NCI-H2196 treated with DMSO at 0.1 percent for 48 hours (cell line): ENCODE data around the gene USP37.
"Not testable (repeated sequence)": the region's sequence is repeated elsewhere in the genome, so short reads cannot be mapped to it uniquely, and the experiment has no call there.

Experiments
- DNase-seq: peaks from one replicate; lab custom pipeline; 2025; ENCODE audit not compliant: unreplicated experiment; lab: John Stamatoyannopoulos, UW

The USP37 gene

GRCh38 chr2:218557941-218558340 is 10.2 kb downstream of the USP37 start:
- DNase-seq, result no peak

- DNase-seq, result no peak
Observed at GRCh38 chr2:218555527-218555926, 12.6 kb downstream of the USP37 start.

GRCh38 chr2:218554225-218554624 is 13.9 kb downstream of the USP37 start:
- not testable (repeated sequence) for DNase-seq

- no peak for DNase-seq
Observed at GRCh38 chr2:218547978-218548377, 20.2 kb downstream of the USP37 start.

DNA sequence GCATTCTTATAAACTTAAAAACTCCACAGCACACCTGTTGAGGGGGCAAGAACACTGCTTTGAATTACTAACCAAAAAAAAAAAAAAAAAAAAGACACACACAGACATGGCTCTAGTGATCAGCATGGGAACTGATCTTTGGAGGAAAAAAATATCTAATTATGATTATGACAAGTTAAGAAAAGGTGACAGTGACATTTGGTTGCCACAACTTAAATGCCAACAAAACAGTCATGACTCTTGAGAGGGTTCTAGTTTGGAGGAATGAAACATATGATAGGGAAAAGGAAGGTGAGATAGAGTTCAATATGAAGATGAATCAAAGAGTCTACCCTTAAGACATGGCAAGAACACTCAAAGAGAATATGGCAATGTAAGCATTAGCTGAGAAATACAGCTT is 20.6 kb downstream of the USP37 start:
- DNase-seq, result no peak

GRCh38 chr2:218546012-218546411 is 22.1 kb downstream of the USP37 start:
- no peak for DNase-seq

GRCh38 chr2:218540015-218540414 is 28.1 kb downstream of the USP37 start:
- no peak for DNase-seq

GRCh38 chr2:218536804-218537494 is 31.2 kb downstream of the USP37 start:
- DNase-seq, result no peak

DNA sequence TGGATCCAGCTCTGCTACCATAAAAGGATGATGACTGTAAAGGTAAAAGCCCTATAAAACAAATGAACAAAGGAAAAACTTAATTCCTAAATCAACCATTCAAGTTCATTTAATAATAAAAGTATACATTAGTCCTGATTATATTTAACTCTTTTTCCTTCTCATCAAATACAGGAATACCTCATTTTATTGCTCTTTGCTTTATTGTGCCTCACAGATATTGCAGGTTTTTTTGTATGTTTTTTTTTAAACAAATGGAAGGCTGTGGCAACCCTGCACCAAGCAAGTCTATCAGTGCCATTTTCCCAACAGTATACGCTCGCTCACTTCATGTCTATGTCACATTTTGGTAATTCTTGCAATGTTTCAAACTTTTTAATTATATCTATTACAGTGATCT is 38.2 kb downstream of the USP37 start:
- no peak for DNase-seq

GRCh38 chr2:218528409-218528808 is 39.7 kb downstream of the USP37 start:
- DNase-seq, result not testable (repeated sequence)

GRCh38 chr2:218523651-218524050 is 44.5 kb downstream of the USP37 start:
- DNase-seq, result no peak

- no peak for DNase-seq
Observed at GRCh38 chr2:218518876-218519275, 49.3 kb downstream of the USP37 start.

DNA sequence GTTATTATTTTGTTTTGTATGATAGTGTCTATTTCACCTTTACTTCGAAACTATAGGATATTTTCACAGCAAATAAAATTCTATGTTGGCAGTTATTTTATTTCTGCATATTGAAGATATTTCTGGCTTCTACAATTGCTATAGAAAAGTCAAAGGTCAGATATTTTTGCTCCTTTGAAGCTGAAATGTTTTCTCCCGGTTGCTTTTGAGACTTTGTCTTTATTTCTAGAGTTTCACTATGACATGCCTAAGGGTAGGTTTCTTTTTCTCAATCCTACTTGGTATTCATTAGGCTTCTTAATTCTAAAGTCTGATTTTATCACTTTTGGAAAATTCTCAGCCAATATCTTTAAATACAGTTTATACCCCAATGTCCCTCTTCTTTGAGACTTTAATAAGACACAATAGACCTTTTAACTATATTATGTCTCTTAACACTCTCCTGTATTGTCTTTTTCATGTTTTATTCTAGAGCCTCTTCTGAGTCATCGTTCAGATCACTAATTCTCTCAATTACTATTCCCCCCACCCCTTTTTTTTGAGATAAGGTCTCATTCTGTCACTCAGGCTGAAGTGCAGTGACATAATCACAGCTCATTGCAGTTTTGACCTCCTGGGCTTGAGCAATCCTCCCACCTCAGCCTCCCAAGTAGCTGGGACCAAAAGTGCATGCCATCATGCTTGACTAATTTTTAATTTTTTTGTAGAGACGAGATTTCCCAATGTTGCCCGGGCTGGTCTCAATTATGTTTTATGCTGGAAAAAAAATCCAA is 50.5 kb downstream of the USP37 start:
- DNase-seq, result no peak

DNA sequence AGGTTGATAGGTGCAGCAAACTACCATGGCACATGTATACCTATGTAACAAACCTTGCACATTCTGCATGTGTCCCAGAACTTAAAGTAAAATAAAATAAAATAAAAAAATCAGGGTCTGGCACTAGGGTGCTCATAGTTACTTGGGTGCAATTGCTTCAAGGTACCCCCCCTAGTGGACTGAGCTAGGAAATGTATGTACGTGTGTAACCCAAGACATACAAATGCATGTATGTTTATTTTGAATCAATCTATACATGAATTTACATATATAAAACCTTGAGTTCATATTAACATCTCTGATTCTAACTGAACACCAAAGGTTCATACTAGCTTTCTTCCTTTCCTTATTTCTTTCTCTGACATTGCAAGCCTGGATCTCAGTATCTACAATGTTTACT is 51.5 kb downstream of the USP37 start:
- no peak for DNase-seq

- DNase-seq, result no peak
Observed at GRCh38 chr2:218513676-218514075, 54.5 kb downstream of the USP37 start.

DNA sequence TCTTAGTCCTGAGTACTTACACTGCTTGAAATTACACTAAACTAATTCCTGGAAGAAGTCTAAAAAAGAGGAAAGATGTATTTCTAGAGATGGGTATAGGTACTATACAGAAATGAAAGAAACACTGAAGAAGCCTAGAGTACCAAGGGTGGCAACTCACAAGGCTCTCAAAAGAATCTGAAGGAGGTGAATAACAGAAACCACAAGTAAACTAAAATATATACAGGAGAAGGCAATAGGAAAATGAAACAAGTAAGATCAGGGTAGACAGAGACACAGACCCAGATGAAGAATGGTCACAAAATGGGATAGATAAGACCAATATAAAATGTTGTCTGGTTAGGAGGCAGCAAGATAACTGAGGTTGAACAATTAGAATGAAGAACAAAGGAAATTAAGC is 59.9 kb downstream of the USP37 start:
- no peak for DNase-seq

- no peak for DNase-seq
Observed at GRCh38 chr2:218505754-218506371, 62.3 kb downstream of the USP37 start.

- no peak for DNase-seq
Observed at GRCh38 chr2:218501665-218502064, 66.5 kb downstream of the USP37 start.

DNA sequence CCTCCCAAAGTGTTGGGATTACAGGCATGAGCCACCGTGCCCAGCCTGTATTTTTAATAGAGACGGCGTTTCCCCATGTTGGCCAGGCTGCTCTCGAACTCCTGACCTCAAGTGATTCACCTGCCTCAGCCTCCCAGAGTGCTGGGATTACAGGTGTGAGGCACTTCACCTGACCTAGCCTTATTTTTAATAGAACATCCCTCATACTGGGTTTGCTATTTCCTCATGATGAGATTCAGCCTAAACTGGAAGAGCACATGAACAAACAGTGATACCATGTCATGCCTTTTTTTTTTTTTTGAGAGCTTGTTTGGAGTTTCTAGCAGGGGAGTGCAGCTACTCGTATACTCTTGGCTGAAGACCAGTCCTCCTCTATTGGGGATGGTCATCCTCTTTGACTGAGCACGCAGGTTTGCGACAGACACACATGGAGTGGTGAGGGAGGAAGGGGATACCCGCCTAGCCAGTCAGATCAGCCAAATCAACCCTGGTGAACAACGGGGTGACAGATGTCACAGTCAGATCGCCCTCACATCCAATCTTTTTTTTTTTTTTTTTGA is 67.6 kb downstream of the USP37 start:
- DNase-seq, result no peak

- DNase-seq, result no peak
Observed at GRCh38 chr2:218485986-218486667, 82.0 kb downstream of the USP37 start.

DNA sequence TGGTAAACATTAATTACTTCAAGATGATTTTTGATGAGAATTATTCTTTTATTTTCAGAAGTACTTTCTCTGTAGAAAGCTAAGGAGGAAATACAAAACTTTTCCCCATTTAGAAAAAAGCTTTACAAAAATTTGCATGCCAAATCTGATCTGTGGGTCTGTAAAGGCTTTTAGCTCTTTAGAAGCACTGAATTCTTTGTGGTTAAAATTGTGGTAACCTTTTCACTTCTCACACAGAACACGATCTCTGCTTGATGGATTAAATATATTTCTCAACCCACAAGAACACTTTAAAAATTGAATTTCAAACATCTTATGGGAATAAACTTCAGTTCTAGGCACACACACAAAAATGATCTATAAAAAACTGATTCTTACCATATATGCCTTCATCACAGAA is 85.5 kb downstream of the USP37 start:
- DNase-seq, result no peak
